OCI-LY7 (cell line): ENCODE data around the gene FKBP4. TPM values are rescaled to one million over a fixed set of nuclear protein-coding genes. Genes with fewer than 3 reads are reported as not detected.

Source experiments
- BruUV-seq: library from RNA; stranded (reverse); fragments of 400-500 nt; replicated peaks from 2 replicates; lab custom pipeline; 2021; lab: Mats Ljungman, UMichigan
- CTCF ChIA-PET: fragments of 300-600 bp; sonication (Branson Sonifier 250); formaldehyde crosslinking; loops from one replicate; lab custom pipeline; 2022; ENCODE audit warnings: antibody characterized with exemption; ENCODE audit not compliant: unreplicated experiment; lab: Charles Lee
- POLR2A ChIA-PET: fragments of 300-600 bp; sonication (Branson Sonifier 250); formaldehyde crosslinking; loops from one replicate; lab custom pipeline; 2022; ENCODE audit warnings: antibody characterized with exemption; lab: Charles Lee
- DNase-seq: peaks from one replicate; pipeline ENCODE4 v3.0.0-alpha.2; 2015; ENCODE audit warnings: low spot score
- H2AFZ ChIP-seq: fragments of 200-600 bp; sonication (generic), shearing (Covaris generic); 2 replicates; pipeline ENCODE4 v1.6.1; 2014; ENCODE audit warnings: mild to moderate bottlenecking, antibody characterized with exemption, low read length, moderate library complexity
- H3K27ac ChIP-seq: fragments of 200-600 bp; sonication (generic); 2 replicates; pipeline ENCODE4 v1.5.1; 2014; ENCODE audit warnings: mixed run types, low read depth, mild to moderate bottlenecking, moderate library complexity, low read length, inconsistent platforms; ENCODE audit not compliant: poor library complexity, severe bottlenecking
- H3K36me3 ChIP-seq: fragments of 200-600 bp; sonication (generic); 2 replicates; pipeline ENCODE4 v1.6.1; 2014; ENCODE audit warnings: mild to moderate bottlenecking, antibody characterized with exemption, low read length, moderate library complexity, mixed read lengths; ENCODE audit not compliant: insufficient read depth
- H3K4me1 ChIP-seq: fragments of 200-600 bp; sonication (generic); 2 replicates; pipeline ENCODE4 v1.5.1; 2014; ENCODE audit warnings: mild to moderate bottlenecking, low read length; ENCODE audit not compliant: insufficient read depth, poor library complexity, severe bottlenecking
- H3K4me2 ChIP-seq: fragments of 200-600 bp; sonication (generic); 2 replicates; pipeline ENCODE4 v1.6.1; 2014; ENCODE audit warnings: mild to moderate bottlenecking, low read length
- H3K4me3 ChIP-seq: fragments of 200-600 bp; sonication (generic); 2 replicates; pipeline ENCODE4 v1.5.1; 2014; ENCODE audit warnings: mild to moderate bottlenecking, low read depth, low read length; ENCODE audit not compliant: poor library complexity, severe bottlenecking
- H3K79me2 ChIP-seq: fragments of 200-600 bp; sonication (generic); 2 replicates; pipeline ENCODE4 v1.6.1; 2016; ENCODE audit warnings: low read depth, mild to moderate bottlenecking, low read length, moderate library complexity, mixed read lengths; ENCODE audit not compliant: insufficient read depth
- H3K9me2 ChIP-seq: fragments of 200-600 bp; sonication (generic); 2 replicates; pipeline ENCODE4 v1.6.1; 2016; ENCODE audit warnings: mild to moderate bottlenecking, low read length, mixed read lengths; ENCODE audit not compliant: insufficient read depth
- H3K9me3 ChIP-seq: fragments of 200-600 bp; sonication (generic); 2 replicates; pipeline ENCODE4 v1.6.1; 2014; ENCODE audit warnings: mild to moderate bottlenecking, mixed run types, low read length, mixed read lengths
- H4K20me1 ChIP-seq: fragments of 200-600 bp; sonication (generic); 2 replicates; pipeline ENCODE4 v1.6.1; 2014; ENCODE audit warnings: mild to moderate bottlenecking, antibody characterized with exemption, low read length, moderate library complexity, mixed read lengths; ENCODE audit not compliant: insufficient read depth
- CTCF ChIP-seq: fragments of 200-600 bp; sonication (generic); conservative IDR thresholded peaks from 2 replicates; pipeline ENCODE4 v1.5.1; 2014; ENCODE audit warnings: mild to moderate bottlenecking, antibody characterized with exemption, low read length, moderate library complexity, mixed read lengths
- EZH2phosphoT487 ChIP-seq: fragments of 200-600 bp; sonication (generic); IDR thresholded peaks from 2 replicates; pipeline ENCODE4 v1.6.1; 2018; ENCODE audit warnings: low read depth, borderline replicate concordance, mild to moderate bottlenecking, mixed run types, antibody characterized with exemption, low read length, moderate library complexity, mixed read lengths
- intact Hi-C: fragments of 100-400 bp; cut with micrococcal nuclease; formaldehyde crosslinking; loops from one replicate; pipeline ENCODE4 v1.10.0; 2022; ENCODE audit not compliant: unreplicated experiment
- total RNA-seq, 2 experiments: library from RNA; depleted of rRNA in 1 of 2; stranded (reverse); fragments of >200 nt in 1 of 2; shearing (Covaris generic) in 1 of 2; gene quantifications; 2 replicates each; pipeline ENCODE4 v1.2.3, GENCODE V29; 2014 to 2022

The FKBP4 gene
- total RNA-seq, 2 experiments from 2014 or later: 86.7 to 131 TPM

- no peaks in the 10 kb centered on the region for H3K79me2 ChIP-seq
- DNase-seq: no peak
- H4K20me1 ChIP-seq: no peaks in the 10 kb centered on the region
- H3K4me1 ChIP-seq: peaks cover 10% of the 10 kb centered on the region
- H3K27ac ChIP-seq: no peak overlapping the region
- no peak for TF ChIP-seq CTCF
- no peak for TF ChIP-seq EZH2phosphoT487
- H3K9me2 ChIP-seq: no peaks in the 10 kb centered on the region
- ChIA-PET POLR2A (no interaction called here), CTCF (interaction anchor here (1.5 kb wide), 1 partner anchor 15 kb away, joined by 3 read pairs; no protein-coding TSS in a partner anchor)
- H3K9me3 ChIP-seq: no peaks in the 10 kb centered on the region
- no TSS peak for BruUV-seq
- H2AFZ ChIP-seq: no peak overlapping the region
- no peak overlapping the region for H3K4me3 ChIP-seq
- H3K36me3 ChIP-seq: no peaks in the 10 kb centered on the region
- H3K4me2 ChIP-seq: no peak overlapping the region
- intact Hi-C loops: no loop called here
Observed at GRCh38 chr12:2764398-2764797, 30.4 kb upstream of the FKBP4 start.

- Histone ChIP-seq H3K4me2 (no peak overlapping the region), H2AFZ (no peak overlapping the region), H3K9me2 (no peaks in the 10 kb centered on the region), H3K36me3 (no peaks in the 10 kb centered on the region), H3K4me3 (no peak overlapping the region), H3K27ac (no peak overlapping the region), H3K79me2 (no peaks in the 10 kb centered on the region), H4K20me1 (no peaks in the 10 kb centered on the region), H3K9me3 (no peaks in the 10 kb centered on the region), H3K4me1 (peaks cover 10% of the 10 kb centered on the region)
- DNase-seq: no peak
- intact Hi-C loops: no loop called here
- POLR2A ChIA-PET: no interaction called here
- no peak for TF ChIP-seq CTCF
- no peak for TF ChIP-seq EZH2phosphoT487
- no TSS peak for BruUV-seq
- CTCF ChIA-PET: interaction anchor here (1.5 kb wide), 1 partner anchor 14 kb away, joined by 3 read pairs; no protein-coding TSS in a partner anchor
Observed at GRCh38 chr12:2765052-2765451, 29.7 kb upstream of the FKBP4 start.

GRCh38 chr12:2765608-2766007 is 29.2 kb upstream of the FKBP4 start:
- Histone ChIP-seq H3K9me2 (no peaks in the 10 kb centered on the region), H3K79me2 (no peaks in the 10 kb centered on the region), H3K4me2 (no peak overlapping the region), H3K27ac (no peak overlapping the region), H2AFZ (no peak overlapping the region), H4K20me1 (no peaks in the 10 kb centered on the region), H3K4me1 (peaks cover 10% of the 10 kb centered on the region), H3K4me3 (no peak overlapping the region), H3K36me3 (no peaks in the 10 kb centered on the region), H3K9me3 (no peaks in the 10 kb centered on the region)
- POLR2A ChIA-PET: no interaction called here
- DNase-seq: no peak
- TF ChIP-seq CTCF (no peak), EZH2phosphoT487 (no peak)
- BruUV-seq: no TSS peak
- CTCF ChIA-PET: interaction anchor here (1.5 kb wide), 1 partner anchor 13 kb away, joined by 3 read pairs; no protein-coding TSS in a partner anchor
- intact Hi-C loops: no loop called here
